SK-N-DZ (cell line): ENCODE results near the gene PRDM2.

Experiments used
- DNase-seq: peaks from one replicate; pipeline ENCODE4 v3.0.0-alpha.2; 2015; ENCODE audit warnings: low spot score

PRDM2 gene

DNA sequence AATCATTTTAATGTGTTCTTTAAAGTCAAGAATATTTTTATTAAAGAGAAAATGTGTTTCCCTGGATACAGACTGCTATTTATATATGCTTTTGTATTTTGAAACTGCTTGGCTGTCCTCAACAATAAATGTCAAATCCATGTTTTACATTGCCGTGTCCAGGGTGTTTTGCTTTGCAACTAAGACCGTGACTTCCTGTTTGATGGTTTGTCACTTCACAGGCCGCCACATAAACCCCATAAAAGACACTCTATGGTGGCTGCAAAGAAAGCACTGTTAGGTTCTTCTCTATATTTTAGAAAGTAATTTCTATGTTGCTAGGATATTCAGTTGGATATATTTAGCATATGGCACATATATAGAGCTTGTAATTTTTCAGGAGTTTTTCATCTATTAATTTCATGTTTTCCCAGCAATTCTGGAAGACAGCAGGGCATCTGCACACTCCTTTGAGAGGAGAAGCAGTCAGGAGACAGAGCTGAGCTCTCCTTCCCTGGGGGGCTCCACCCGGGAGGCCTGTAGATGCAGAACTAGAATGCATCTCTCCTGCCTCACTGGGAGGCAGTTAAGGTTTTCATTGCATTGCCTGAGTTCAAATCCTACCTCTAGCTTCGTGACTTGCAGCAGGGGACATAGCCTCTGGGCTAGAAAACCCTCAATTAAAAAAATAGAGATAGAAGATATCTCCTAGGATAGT, 33.1 kb downstream of the PRDM2 start:
- no peak for DNase-seq

DNA sequence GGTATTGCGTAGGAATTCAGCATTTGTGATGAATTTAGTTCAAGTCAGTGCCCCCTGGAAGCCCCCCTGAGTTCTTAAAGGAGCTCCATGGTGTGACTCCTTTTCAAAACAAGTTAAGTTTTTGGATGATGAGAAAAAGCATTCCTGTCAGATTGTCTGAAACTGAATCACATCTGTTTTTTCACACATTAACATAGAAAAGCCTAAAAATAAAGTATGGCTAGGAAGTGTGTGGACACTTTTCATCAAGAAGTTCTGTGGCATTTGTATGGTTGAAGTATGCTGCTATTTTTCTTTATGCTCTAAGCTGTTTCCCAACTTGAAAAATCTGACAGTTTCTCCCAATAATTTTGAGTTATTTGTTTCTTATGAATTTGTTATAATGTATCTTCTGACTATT, 33.7 kb downstream of the PRDM2 start:
- DNase-seq: no peak

DNA sequence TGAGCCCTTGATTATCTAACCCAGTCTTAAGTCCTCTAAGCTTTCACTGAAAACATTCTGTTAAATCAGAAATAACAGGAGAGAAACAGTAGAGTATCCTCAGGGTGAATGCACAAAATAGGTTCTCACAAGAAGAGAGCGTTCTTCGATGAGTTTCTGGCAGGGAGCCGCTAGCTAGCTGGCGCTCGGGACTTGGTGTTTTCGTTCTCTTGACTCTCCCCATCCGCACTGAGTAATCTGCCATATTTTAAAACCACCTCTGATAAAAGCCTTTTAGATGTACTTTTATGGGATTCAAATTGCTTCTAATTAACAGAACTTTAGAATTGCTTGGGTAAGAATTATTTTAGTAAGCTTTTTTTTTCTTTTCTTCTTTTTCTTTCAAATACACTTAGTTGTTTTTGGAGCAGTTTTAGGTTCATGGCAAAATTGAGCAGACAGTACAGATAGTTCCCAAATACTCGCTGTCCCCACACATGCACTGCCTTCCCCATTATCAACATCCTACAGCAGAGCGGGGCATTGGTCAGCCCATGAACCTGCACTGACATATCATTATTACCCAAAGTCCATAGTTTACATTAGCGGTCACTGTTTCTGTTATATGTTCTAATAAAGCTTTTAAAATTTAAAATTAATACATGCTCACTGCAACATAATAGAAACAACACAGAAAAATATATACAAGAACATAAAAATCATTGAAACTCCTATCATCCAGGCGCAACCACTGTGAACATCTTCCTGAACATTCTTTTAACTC, 35.4 kb downstream of the PRDM2 start:
- no peak for DNase-seq

DNA sequence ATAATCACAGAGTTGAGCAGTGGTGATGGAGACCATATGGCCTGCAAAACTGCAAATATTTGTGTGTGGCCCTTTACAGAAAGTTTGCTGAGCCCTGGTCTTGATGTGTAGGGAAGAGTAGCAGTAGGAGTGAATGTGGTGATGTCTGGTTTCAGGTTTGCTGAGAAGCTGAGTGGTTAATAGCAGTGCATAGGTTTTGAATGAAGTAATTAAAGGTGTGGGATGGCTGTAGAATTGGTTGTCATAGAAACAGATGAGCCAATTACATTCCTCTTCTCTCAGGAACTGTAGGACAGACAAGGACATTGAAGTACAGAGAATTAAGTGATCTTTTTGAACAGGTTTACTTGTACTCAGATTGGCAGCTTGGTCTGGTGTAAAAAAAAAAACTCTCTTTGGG, 37.4 kb downstream of the PRDM2 start:
- DNase-seq: no peak

DNA sequence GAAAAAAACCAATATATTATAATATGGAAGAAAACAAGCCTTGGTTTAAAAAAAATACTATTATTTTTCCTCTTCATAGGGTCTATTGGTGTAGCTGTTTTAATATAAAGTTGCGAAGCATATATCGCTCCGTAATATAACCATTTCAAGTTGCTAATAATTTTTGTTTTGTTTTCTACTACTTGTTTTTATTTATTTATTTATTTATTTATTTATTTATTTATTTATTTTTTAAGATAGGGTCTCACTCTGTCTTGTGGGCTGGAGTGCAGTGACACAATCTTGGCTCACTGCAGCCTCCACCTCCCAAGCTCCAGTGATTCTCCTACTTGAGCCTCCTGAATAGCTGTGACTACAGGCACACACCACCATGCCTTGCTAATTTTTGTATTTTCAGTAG, 46.4 kb downstream of the PRDM2 start:
- DNase-seq: no peak

DNA sequence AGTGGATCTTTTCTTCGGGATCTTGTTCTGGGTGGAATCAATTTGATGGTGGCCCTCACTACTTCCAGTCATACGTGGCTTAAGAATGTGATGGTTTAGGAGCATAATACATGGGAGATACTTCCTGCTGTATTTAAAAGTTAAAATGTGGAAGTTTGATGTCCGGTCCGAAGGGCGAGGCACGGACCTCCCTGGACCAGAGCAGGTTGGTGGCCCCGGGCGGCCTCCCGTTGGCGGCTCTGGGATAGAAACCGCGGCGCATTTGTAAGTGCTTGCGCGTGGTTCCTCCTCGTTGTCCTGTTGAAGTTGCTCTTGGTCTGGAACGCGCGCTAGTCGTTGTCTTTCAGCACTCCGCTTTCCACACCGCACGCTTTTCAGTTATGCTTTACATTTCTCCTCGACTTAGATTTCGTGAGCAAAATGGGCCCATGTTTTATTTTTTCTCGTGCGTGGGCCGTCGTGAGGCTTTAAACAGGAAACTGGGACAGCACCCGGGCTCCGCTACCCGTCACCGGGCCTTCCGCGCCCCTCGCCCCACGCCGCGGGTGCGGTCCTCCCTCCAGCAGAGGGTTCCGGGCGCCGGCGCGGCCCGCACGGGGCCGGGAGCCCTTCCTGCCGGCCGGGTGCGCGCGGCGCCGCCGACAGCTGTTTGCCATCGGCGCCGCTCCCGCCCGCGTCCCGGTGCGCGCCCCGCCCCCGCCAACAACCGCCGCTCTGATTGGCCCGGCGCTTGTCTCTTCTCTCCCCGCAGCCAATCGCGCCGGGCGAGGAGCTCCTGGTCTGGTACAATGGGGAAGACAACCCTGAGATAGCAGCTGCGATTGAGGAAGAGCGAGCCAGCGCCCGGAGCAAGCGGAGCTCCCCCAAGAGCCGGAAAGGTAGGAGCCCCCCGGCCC, 48.9 kb downstream of the PRDM2 start:
- peak; percentile 93 for DNase-seq

DNA sequence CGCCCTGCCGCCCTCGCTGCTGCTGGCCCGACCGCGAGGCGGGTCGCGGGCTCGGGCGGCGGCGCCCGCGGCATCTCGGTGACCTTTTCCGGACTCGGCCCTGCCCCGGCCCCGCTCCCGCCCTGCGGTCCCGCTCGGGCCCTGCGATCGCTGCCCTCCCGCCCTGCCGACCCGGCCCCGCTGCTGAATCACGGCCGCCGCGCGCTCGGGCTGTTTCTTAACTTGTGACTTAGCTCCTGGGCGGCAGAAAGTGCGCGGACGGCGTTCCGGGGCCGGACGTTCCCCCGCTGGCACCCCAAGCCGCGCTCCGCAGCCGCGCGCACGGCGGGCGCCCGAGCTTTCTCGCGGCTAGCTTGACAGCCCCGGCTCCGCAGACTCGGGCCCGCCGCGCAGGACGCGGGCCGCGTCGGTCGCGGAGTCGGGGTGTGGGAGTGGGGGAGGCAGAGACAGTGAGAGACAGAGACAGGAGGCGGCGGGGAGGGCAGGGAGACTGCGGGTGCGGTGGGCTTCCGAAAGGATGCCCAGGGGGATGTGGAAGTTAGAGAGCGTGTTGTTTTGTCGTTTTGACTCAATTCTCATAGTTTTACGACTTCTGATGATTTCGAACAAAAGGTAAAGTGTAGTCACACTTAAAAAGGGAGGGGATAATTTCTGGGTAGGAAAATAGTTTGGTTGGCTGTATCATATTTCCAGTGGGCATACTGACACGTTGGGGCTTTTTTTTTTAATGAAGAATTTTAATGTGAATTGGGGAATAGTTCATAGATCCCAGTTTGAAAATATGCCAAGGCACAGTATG, 49.8 kb downstream of the PRDM2 start:
- peak; percentile 11 for DNase-seq

DNA sequence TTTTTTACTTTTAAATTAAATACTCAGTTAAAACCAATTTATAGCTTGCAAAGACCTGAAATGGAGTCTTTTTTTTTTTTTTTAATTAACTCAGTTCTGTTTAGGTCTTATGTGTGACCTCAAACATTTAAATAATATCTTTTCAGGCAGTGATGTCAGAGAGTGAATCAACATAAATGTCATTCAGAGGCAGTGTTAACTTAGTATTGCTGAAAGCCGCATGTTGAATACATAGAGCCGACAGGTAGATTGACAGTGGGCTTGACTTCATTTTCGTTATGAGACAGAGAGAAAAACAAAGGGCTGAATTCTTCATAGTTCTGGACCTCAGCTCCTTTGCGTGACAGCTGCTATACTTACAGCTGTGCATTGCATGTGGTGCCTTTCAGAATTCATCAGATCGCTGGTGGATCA, 51.5 kb downstream of the PRDM2 start:
- no peak for DNase-seq

DNA sequence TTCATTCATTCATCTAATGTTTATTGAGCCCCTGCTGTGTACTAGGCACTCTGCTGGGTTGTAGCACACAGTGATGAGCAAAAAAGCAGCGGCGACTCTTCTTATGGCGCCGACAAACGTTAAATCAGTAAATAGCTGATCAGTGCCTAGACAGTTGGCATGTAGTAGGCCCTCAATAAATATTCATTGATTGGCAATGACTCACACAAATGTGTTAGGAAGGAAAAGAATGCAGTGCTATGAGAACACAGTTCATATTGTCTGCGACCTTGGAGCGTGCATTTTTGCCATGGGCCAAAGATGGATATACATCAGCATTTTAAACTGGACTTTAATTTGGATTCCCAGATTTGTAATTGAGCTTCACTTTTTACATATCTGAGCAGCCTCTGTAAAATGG, 52.0 kb downstream of the PRDM2 start:
- DNase-seq: no peak

DNA sequence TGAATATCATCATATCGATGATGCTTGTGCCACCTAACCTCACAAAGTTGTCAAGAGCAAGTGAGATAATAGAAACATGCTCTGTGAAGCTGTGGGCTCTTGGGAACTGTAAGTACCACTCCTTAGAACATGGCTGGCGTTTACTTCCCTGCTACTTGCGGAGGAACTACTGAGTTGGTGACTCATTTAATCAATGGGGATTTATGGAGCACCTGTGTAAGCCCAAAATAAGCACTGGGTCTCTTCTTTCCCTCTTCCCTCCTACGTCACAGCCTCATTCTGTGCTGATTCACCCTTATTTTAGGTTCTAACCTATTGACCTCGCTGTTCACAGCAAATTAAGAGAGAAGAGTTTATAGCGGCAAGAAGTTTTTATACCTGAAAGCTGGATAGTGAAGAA, 52.9 kb downstream of the PRDM2 start:
- no peak for DNase-seq

DNA sequence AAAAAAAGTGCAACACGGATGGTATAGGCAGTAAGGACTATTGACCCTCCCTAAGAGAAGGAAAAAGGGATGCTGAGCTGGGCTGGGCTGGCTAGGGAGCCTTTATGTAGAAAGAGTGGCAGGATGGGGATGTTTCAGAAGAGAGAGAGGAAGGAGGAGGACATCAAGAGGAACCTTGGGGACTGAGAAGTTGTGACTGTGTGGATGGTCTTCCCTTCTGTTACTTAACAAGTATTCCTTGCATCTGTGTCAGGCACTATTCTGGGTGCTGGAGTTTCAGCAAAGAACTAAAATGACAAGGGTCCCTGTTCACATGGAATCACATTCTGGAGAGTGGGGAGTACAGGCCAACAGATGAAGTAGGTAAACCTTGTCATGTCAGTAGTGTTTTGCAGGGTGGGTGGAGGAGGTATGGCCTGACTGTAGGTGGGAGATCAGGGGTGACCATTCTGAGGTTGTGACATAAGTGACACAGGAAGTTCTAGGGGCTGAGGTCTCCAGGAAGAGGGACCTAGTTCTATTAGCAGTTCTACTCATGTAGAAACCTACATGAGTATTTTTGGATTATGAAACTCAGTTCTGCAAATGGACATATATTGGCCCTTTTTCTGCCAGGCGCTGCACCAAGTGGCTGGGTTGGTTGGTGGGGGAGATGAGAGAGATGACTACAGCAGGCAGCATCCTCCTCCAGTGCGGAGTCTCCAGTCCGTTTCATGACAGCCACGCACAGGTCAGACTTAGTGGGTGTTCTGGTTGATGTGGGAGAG, 53.8 kb downstream of the PRDM2 start:
- DNase-seq: no peak

DNA sequence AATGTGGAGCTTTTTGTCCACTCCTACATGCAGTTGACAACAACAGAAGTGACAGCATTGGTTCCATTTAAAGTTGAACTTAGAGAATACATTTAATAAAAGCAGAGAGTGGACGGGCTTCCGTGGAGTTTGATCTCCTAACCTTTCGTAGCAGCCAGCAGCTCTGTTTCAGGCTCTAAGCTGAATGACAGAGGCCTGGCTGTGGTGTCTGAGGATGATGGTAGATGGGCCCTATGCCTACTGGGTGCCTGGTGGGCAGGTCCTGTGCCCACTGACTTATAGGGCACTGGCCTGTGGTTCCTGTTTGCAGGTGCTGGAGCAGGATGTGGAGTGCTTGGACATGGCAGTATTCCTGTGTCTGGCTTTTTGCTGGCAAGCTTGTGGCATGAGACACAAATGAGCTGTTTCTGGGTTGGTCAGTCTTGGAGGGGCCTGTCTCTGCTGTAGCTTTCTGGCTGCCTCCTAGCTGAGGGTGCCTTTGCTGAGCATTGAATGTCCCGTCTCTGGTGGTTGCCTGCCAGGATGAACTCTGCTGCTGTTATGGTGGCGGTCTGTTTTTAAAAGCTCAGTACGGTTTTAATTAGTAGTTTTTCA, 54.6 kb downstream of the PRDM2 start:
- DNase-seq: no peak

DNA sequence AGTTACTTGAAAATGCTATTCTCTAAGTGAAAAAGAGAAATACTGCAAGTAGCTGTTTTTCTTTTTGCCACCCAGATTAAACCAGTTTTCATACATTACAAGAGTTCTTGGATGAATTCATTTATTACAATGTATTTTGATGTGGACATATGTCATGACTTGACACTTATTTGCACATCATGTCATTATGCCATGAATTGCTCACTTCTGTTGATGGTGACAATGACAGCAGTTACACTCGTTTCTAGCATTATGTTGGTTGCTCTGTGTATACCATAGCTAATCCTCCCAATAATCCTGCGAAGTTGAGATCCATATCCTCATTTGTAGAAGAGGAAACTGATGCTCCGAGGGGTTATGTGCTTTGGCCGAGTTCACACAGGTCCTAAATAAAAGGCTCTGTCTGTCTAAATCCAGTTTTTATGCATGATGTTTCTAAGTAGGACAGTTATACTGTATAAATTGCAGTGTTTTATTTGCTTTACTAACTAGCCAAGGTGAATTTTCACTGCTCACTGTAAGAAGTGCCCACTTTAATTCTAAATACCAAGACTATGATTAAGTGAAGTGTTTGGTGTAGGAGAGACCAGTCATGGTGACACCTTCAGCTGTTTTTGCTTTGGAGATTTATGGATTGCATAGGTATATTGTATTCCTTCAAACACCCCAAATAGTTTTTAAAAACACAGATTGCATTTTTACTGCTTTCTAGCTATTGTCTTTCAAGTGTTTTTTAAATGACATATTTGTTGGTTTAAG, 56.7 kb downstream of the PRDM2 start:
- no peak for DNase-seq

DNA sequence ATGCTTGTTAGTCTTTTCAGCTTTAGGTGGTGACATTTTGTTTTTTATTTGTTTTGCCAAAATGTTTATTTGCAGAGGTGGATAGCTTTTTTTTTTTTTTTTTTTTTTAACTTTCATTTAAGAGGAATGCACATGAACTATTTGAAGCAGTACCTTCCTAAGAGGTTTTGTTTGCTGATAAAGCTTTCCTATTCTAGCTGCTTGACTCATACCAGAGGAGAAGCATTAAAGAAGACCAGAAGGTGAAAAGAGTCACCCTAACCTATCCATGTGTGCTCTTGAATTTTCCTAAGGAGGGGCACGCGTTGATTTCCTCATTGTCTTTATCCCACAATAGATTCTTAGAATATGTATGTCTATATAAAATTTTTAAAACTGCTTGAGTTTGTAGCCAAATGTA, 57.7 kb downstream of the PRDM2 start:
- no peak for DNase-seq

DNA sequence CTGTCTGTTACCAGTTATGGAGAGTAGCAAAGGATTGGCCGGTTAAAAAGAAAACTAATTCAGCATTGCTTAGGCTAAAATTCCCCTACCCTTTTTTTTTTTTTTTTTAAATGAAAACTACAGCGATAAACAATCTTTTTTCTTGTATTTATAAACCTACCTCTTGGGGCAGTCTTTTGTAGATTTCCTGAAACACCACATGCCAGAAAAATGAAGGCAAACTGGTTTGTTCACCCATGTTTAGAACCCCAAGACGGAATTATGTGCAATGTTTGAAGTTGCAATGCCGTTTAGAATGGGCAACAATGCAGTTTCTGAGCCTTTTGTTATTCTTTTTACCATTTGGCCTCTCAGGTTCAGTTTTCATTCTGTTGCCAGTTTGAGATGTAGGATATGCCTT, 59.1 kb downstream of the PRDM2 start:
- no peak for DNase-seq

DNA sequence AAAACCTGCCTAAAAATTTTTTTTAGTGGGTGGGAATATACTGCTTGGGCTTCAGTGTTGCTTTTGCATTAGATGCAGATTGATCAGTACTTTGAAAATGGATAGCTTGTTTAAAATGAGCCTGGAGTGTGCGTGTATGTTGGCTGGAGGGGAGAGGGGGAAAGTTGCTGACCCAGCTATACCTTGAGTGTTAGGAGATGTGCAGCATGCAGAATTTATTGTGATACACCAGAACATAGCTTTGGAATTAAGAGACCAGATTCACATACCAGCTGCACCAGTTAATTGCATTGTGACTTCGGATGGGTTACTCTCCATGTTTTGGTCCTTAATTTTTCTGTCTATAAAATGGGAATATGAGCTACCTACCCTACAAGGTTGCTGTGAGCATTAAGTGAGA, 60.4 kb downstream of the PRDM2 start:
- DNase-seq: no peak

DNA sequence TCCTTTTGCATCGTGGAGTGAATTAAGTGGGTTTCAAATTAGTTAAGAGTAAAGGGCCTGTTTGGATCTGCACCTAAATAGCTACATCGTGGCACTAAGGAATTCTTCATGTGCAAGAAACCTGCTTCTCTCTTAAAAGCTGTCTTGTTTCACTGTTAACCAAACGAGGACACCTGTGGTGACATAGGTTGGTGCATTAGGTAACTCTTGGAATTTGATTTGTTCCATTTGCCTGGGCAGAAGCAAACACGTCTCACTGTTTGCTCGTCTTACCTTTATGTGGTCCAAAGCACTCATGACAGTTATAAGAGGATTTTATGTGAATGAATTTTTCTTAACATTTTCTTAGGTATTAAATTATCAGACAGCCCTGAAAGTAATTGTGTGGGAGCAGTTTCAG, 60.9 kb downstream of the PRDM2 start:
- no peak for DNase-seq

DNA sequence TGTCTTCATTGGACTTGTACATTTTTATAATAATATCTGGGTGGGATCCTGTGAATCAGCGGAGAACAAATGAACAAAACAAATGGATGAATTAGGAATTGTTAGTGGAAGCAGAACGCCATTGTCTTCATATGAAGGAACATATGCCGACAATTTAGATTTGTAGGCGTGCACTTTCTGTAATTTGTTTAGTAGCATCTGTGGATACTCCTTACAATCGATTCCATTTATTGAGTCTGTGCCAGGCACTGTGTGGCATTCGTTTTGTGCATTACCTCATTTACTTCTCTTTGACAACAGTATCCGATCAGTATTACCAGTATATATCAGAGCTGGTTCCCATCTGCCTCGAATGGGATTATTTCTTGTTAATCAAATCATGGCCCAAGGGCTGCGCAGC, 61.9 kb downstream of the PRDM2 start:
- DNase-seq: no peak

DNA sequence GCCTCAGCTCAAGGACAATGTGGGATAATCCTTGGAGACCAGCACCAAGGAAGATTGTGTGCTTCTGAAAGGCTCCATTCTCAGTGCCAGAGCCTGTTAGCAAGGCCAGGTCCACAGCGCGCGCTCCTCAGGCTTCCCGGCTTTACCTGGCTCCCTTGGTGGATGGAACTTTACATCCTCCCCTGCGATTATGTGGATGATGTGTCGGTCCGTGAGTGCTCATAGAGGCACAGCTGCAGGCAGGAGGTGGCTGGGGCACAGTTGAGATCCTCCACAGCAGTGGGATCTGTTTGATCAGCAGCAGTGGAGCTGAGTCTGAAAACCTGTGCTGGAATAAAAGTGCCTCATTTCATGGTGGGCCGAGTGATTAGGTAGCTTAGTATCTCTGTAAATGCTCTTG, 62.7 kb downstream of the PRDM2 start:
- no peak for DNase-seq

DNA sequence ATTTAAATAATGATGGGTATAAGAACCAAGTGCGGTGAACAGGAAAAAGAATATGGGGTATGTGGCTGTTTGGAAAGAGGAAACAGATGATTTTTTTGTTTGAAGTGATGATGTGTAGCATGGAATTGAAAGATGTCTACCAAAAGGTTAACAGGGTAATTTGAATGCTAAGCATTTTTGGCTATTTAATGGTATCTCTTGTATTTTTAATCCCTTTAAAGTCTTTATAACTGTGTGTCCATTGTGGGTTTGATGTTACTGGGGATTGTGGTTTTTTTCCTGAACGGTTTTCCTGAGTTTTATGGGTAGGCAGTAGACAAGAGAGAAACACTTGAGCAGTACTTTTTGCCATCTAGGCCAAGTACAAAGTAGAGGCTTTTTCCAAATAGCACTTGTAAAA, 63.2 kb downstream of the PRDM2 start:
- DNase-seq: no peak
